ENCODE results near the gene PHYHD1. TPM values are rescaled to one million over a fixed set of nuclear protein-coding genes. Genes with fewer than 3 reads are reported as not detected.
A peak's percentile ranks its signal among the peaks of the same experiment; 100 is the strongest.

PHYHD1 gene
- total and polyA plus RNA-seq, 7 donors, result 11.0 to 45.0 (median 26.9) TPM

DNA sequence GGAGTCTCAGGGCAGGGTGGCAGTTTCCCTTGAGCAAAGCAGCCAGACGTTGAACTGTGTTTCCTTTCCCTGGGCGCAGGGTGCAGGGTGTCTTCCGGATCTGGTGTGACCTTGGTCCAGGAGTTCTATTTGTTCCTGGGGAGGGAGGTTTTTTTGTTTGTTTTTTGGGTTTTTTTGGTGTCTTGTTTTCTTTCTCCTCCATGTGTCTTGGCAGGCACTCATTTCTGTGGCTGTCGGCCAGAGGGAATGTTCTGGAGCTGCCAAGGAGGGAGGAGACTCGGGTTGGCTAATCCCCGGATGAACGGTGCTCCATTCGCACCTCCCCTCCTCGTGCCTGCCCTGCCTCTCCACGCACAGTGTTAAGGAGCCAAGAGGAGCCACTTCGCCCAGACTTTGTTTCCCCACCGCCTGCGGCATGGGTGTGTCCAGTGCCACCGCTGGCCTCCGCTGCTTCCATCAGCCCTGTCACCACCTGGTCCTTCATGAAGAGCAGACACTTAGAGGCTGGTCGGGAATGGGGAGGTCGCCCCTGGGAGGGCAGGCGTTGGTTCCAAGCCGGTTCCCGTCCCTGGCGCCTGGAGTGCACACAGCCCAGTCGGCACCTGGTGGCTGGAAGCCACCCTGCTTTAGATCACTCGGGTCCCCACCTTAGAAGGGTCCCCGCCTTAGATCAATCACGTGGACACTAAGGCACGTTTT, 3.5 kb upstream of the PHYHD1 start:
- H3K9me3 ChIP-seq, result no peaks in the 10 kb centered on the region
- no peaks in the 10 kb centered on the region for H3K27me3 ChIP-seq (ENCODE audit: insufficient read depth in 3 of 3, low read length in 2 of 3)
- intact Hi-C loops (cut with DNase I), result loop anchor here (1.0 to 5.0 kb wide), 2 partner anchors 30 to 35 kb away; partner anchors contain the start of genes DOLK (in 1 of the 2), KYAT1 (in 1 of the 2), LRRC8A (in 1 of the 2) and NUP188 (in 1 of the 2)
- H3K4me1 ChIP-seq, result peaks cover 55% of the 10 kb centered on the region
- peak overlapping the region; percentile 46 for H3K4me3 ChIP-seq
- H3K27ac ChIP-seq, result peak overlapping the region; percentile 57
- DNase-seq, result peak; percentile 77 to 91
- H3K36me3 ChIP-seq (ENCODE audit: insufficient read depth in 1 of 2, low read depth in 1 of 2), result peaks cover 0 to 13% of the 10 kb centered on the region in 2 donors
- ATAC-seq, result peak; percentile 45 to 59 (median 54)
- TF ChIP-seq, protein P1, sequence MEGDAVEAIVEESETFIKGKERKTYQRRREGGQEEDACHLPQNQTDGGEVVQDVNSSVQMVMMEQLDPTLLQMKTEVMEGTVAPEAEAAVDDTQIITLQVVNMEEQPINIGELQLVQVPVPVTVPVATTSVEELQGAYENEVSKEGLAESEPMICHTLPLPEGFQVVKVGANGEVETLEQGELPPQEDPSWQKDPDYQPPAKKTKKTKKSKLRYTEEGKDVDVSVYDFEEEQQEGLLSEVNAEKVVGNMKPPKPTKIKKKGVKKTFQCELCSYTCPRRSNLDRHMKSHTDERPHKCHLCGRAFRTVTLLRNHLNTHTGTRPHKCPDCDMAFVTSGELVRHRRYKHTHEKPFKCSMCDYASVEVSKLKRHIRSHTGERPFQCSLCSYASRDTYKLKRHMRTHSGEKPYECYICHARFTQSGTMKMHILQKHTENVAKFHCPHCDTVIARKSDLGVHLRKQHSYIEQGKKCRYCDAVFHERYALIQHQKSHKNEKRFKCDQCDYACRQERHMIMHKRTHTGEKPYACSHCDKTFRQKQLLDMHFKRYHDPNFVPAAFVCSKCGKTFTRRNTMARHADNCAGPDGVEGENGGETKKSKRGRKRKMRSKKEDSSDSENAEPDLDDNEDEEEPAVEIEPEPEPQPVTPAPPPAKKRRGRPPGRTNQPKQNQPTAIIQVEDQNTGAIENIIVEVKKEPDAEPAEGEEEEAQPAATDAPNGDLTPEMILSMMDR (IDR thresholded peaks at IDR 0.05), result no peak
- 34 to 51% (median 38%) methylated on average over 26 of the region's 26 CpGs for WGBS, 3 donors

DNA sequence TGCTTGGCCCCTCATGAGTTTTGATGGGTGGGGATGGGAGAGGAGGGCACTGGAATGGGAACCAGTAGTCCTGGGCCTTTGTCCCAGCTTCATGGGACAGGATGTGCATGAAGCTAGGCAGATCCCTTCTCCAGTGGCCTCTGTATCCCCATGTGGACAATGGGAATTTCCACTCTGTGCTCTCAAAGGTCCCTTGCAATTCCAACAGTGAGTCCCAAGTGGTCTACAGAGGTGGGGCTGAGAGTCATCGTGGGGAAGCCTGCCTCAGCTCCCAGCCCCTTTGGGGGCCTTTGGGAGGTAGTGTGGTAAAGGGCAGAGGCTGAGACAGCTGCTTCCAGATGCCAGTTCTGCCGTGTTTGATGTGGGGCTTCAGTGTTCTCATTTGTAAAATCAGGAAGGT, 1.9 kb upstream of the PHYHD1 start:
- H3K27me3 ChIP-seq (ENCODE audit: insufficient read depth in 3 of 3, low read length in 2 of 3), result no peaks in the 10 kb centered on the region
- 29 to 56% (median 49%) methylated on average over 2 of the region's 2 CpGs for WGBS, 3 donors
- TF ChIP-seq, protein P1 (IDR thresholded peaks at IDR 0.05), result no peak
- no peak overlapping the region for H3K4me3 ChIP-seq
- no peak overlapping the region for H3K27ac ChIP-seq
- H3K36me3 ChIP-seq (ENCODE audit: insufficient read depth in 1 of 2, low read depth in 1 of 2), result peaks cover 0 to 13% of the 10 kb centered on the region in 2 donors
- intact Hi-C loops (cut with DNase I), result loop anchor here in 1 of 2 donors (5.0 kb wide), 1 partner anchor 37 kb away; the partner anchor contains the start of genes KYAT1 and LRRC8A
- peaks cover 40% of the 10 kb centered on the region for H3K4me1 ChIP-seq
- H3K9me3 ChIP-seq, result no peaks in the 10 kb centered on the region
- ATAC-seq (no peak), DNase-seq (no peak)

DNA sequence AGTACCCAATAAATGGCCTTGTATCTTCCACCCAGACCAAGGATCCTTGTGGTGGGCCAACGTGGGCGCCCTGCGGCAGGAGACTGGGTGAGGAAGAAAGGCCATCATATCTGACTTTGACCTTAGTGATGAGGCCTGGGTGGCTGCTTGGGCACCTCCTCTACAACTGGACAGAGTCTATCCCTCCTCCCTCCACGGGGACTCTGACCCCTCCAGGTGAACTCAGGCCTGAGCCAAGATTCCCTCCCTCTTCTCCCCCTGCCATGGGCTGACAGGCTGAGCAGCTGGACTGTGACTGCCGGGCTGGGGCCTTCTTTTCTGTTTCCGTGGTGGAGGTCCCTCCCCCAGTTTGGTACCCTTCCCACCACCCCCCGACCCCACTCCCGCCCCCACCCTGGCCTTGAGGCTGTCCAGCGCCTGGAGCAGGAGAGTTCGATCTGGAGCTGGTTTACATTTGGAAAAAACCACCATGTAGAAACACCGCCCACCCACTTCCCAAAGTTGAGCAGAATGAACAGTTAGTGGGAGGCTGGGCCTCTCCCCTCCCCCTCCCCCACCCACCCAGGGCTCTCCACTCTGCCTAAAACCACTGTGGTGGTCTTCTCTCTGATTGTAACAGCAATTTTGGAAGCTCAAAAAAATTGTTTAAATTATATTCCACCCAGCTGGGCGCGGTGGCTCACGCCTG, 1.2 kb upstream of the PHYHD1 start:
- Histone ChIP-seq H3K9me3 (no peaks in the 10 kb centered on the region), H3K36me3 (ENCODE audit: insufficient read depth in 1 of 2, low read depth in 1 of 2) (peaks cover 0 to 13% of the 10 kb centered on the region in 2 donors), H3K4me3 (no peak overlapping the region), H3K4me1 (peaks cover 38% of the 10 kb centered on the region), H3K27ac (no peak overlapping the region), H3K27me3 (ENCODE audit: insufficient read depth in 3 of 3, low read length in 2 of 3) (no peaks in the 10 kb centered on the region)
- intact Hi-C loops (cut with DNase I), result loop anchor here (5.0 kb wide), 1 partner anchor 37 kb away; the partner anchor contains the start of genes KYAT1 (in 2 of the 2) and LRRC8A (in 2 of the 2)
- ATAC-seq (no peak), DNase-seq (no peak)
- WGBS, 3 donors, result 73 to 79% (median 74%) methylated on average over 14 of the region's 14 CpGs
- TF ChIP-seq, protein P1 (IDR thresholded peaks at IDR 0.05), result no peak

DNA sequence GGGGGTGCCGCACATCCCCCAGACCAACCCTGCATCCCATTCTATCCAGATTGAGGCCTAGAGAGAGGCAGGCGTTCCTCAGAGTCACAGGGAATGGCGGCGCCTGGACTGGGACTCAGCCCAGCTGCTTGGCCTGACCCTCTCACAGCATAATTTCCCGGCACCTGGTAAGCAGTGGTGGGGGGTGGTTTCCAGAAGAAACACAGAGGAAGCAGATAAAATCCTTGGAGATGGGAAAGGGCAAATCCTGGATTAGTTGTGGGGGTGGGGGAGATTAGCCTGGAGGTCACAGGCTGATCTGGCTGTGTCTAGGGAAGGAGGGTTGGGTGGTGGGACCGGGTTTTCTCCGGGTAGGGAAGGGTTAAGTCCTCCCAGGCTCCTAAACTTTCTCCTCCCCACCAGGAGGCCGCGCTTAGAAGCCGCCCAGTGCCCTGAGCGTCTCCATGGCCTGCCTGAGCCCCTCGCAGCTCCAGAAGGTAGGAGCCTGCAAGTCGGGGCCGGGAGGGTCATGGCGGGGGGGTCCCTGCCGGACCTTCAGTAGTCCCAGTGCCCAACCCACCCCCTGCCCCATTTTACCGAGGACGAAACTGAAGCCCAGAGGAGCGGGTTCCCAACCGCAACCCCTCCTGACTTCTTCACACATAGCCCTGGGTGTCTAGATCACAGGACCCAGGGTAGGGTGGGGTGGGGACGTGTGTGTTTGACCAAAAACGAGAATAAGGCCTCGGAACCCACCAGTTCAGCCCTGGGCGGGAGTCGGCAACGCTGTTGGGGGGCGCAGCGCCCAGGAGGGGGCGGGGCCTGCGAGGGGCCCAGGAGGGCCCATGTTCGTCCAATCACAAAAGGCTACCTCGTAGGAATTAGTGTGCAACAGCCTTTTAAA, 1.3 kb downstream of the PHYHD1 start:
- WGBS, 3 donors, result 8 to 26% (median 20%) methylated on average over 27 to 32 of the region's 32 CpGs
- peak overlapping the region; percentile 71 for H3K4me3 ChIP-seq
- peak; percentile 56 to 78 for DNase-seq
- intact Hi-C loops (cut with DNase I), result loop anchor here in 1 of 2 donors (5.0 kb wide), 1 partner anchor 40 kb away; the partner anchor contains the start of genes KYAT1 and LRRC8A
- H3K36me3 ChIP-seq (ENCODE audit: insufficient read depth in 1 of 2, low read depth in 1 of 2), result peaks cover 0 to 7% of the 10 kb centered on the region in 2 donors
- ATAC-seq, result peak; percentile 45 to 70 (median 58)
- no peaks in the 10 kb centered on the region for H3K9me3 ChIP-seq
- TF ChIP-seq, protein P1 (IDR thresholded peaks at IDR 0.05), result no peak
- peak overlapping the region; percentile 82 for H3K27ac ChIP-seq
- peaks cover 14% of the 10 kb centered on the region for H3K4me1 ChIP-seq
- no peaks in the 10 kb centered on the region for H3K27me3 ChIP-seq (ENCODE audit: insufficient read depth in 3 of 3, low read length in 2 of 3)

Measured in psoas muscle (tissue), 8 donors.